H9 (cell line): Measurements from ENCODE around the gene DOCK1. TPM values are rescaled to one million over a fixed set of nuclear protein-coding genes. Genes with fewer than 3 reads are reported as not detected.

Experiments
- DNase-seq: peaks from one replicate; pipeline ENCODE4 v3.0.0-alpha.2; 2017
- H2AFZ ChIP-seq: one replicate; pipeline ENCODE4 v1.6.1; 2013; ENCODE audit warnings: mild to moderate bottlenecking, low read length, control low read depth, moderate library complexity
- H2AK5ac ChIP-seq: 2 replicates; pipeline ENCODE4 v1.6.1; 2013; ENCODE audit warnings: low read length, control low read depth, mixed read lengths; ENCODE audit not compliant: insufficient read length
- H2BK120ac ChIP-seq: one replicate; pipeline ENCODE4 v1.6.1; 2013; ENCODE audit warnings: low read depth, mild to moderate bottlenecking, low read length, control low read depth, inconsistent platforms; ENCODE audit not compliant: poor library complexity, severe bottlenecking
- H2BK12ac ChIP-seq: 2 replicates; pipeline ENCODE4 v1.6.1; 2013; ENCODE audit warnings: low read length, control low read depth, mixed read lengths, low read depth; ENCODE audit not compliant: insufficient read length
- H2BK15ac ChIP-seq: 2 replicates; pipeline ENCODE4 v1.6.1; 2013; ENCODE audit warnings: low read depth, low read length, control low read depth
- H2BK20ac ChIP-seq: one replicate; pipeline ENCODE4 v1.6.1; 2013; ENCODE audit warnings: low read depth, mild to moderate bottlenecking, low read length, control low read depth, inconsistent platforms; ENCODE audit not compliant: poor library complexity, severe bottlenecking
- H2BK5ac ChIP-seq: 2 replicates; pipeline ENCODE4 v1.6.1; 2013; ENCODE audit warnings: low read length, control low read depth, mixed read lengths; ENCODE audit not compliant: insufficient read length
- H3K14ac ChIP-seq: 2 replicates; pipeline ENCODE4 v1.6.1; 2013; ENCODE audit warnings: low read length, control low read depth; ENCODE audit not compliant: insufficient read depth
- H3K18ac ChIP-seq: 2 replicates; pipeline ENCODE4 v1.6.1; 2013; ENCODE audit warnings: low read depth, mild to moderate bottlenecking, mixed read lengths, low read length, control low read depth; ENCODE audit not compliant: insufficient read length
- H3K23ac ChIP-seq: 2 replicates; pipeline ENCODE4 v1.6.1; 2013; ENCODE audit warnings: low read length, control low read depth, mixed read lengths, low read depth; ENCODE audit not compliant: insufficient read length
- H3K23me2 ChIP-seq: 2 replicates; pipeline ENCODE4 v1.6.1; 2013; ENCODE audit warnings: low read depth, mild to moderate bottlenecking, mixed read lengths, low read length, control low read depth; ENCODE audit not compliant: insufficient read length, poor library complexity, severe bottlenecking
- H3K27ac ChIP-seq: 2 replicates; pipeline ENCODE4 v1.5.1; 2013; ENCODE audit warnings: low read length, control low read depth, mixed read lengths, low read depth; ENCODE audit not compliant: insufficient read length
- H3K27me3 ChIP-seq: 2 replicates; pipeline ENCODE4 v1.6.1; 2013; ENCODE audit warnings: low read length, control low read depth, inconsistent platforms; ENCODE audit not compliant: insufficient read depth
- H3K4ac ChIP-seq: 2 replicates; pipeline ENCODE4 v1.6.1; 2013; ENCODE audit warnings: low read depth, mild to moderate bottlenecking, control low read depth, inconsistent platforms, low read length, moderate library complexity
- H3K4me1 ChIP-seq: 2 replicates; pipeline ENCODE4 v1.6.1; 2013; ENCODE audit warnings: low read length, control low read depth, inconsistent platforms; ENCODE audit not compliant: insufficient read depth
- H3K4me2 ChIP-seq: 2 replicates; pipeline ENCODE4 v1.6.1; 2013; ENCODE audit warnings: low read length, control low read depth, mixed read lengths; ENCODE audit not compliant: insufficient read length, insufficient read depth
- H3K56ac ChIP-seq: 2 replicates; pipeline ENCODE4 v1.6.1; 2013; ENCODE audit warnings: low read depth, mild to moderate bottlenecking, mixed read lengths, low read length, control low read depth; ENCODE audit not compliant: insufficient read length
- H3K79me1 ChIP-seq: 2 replicates; pipeline ENCODE4 v1.6.1; 2013; ENCODE audit warnings: low read depth, mild to moderate bottlenecking, moderate library complexity, low read length, control low read depth, inconsistent platforms; ENCODE audit not compliant: insufficient read depth, poor library complexity, severe bottlenecking
- H3K79me2 ChIP-seq: 2 replicates; pipeline ENCODE4 v1.6.1; 2013; ENCODE audit warnings: low read length, control low read depth, inconsistent platforms; ENCODE audit not compliant: insufficient read depth
- H3K9ac ChIP-seq: 2 replicates; pipeline ENCODE4 v1.6.1; 2013; ENCODE audit warnings: low read length, control low read depth, mixed read lengths; ENCODE audit not compliant: insufficient read length; ENCODE audit errors: extremely low read depth
- H3K9me3 ChIP-seq: one replicate; pipeline ENCODE4 v1.6.1; 2013; ENCODE audit warnings: low read depth, low read length, inconsistent platforms; ENCODE audit not compliant: control insufficient read depth
- H3T11ph ChIP-seq: one replicate; pipeline ENCODE4 v1.6.1; 2013; ENCODE audit warnings: mild to moderate bottlenecking, low read length, control low read depth, inconsistent platforms
- H4K20me1 ChIP-seq: one replicate; pipeline ENCODE4 v1.6.1; 2013; ENCODE audit not compliant: control insufficient read depth, insufficient read length, insufficient read depth
- H4K5ac ChIP-seq: 2 replicates; pipeline ENCODE4 v1.6.1; 2013; ENCODE audit warnings: low read depth, mild to moderate bottlenecking, mixed read lengths, low read length, control low read depth; ENCODE audit not compliant: insufficient read length
- H4K8ac ChIP-seq: replicated peaks from 2 replicates; pipeline ENCODE4 v1.6.1; 2013; ENCODE audit warnings: low read length, control low read depth, mixed read lengths, low read depth; ENCODE audit not compliant: insufficient read length
- H4K91ac ChIP-seq: 2 replicates; pipeline ENCODE4 v1.6.1; 2013; ENCODE audit warnings: low read depth, mild to moderate bottlenecking, moderate library complexity, mixed read lengths, low read length, control low read depth; ENCODE audit not compliant: insufficient read length
- H3K27ac Mint-ChIP-seq, 3 experiments: 2 replicates in 2 of 3; 3 replicates in 1 of 3; pipeline ENCODE4 v1.8.0; 2020 to 2021; ENCODE audit warnings: mixed read lengths in 3 of 3, mild to moderate bottlenecking in 1 of 3, moderate library complexity in 1 of 3
- H3K27me3 Mint-ChIP-seq: 2 replicates; pipeline ENCODE4 v1.8.0; 2021; ENCODE audit warnings: low read depth, mild to moderate bottlenecking, moderate library complexity, mixed read lengths
- H3K36me3 Mint-ChIP-seq, 3 experiments: 2 replicates in 2 of 3; 3 replicates in 1 of 3; pipeline ENCODE4 v1.8.0; 2020 to 2021; ENCODE audit warnings: low read depth in 3 of 3, mixed read lengths in 3 of 3; ENCODE audit not compliant: insufficient read depth in 1 of 3
- H3K4me1 Mint-ChIP-seq, 2 experiments: 2 replicates each; pipeline ENCODE4 v1.8.0; 2020; ENCODE audit warnings: mixed read lengths in 2 of 2
- H3K4me3 Mint-ChIP-seq, 2 experiments: 2 replicates in 1 of 2; 3 replicates in 1 of 2; pipeline ENCODE4 v1.8.0; 2020 to 2021; ENCODE audit warnings: mild to moderate bottlenecking in 2 of 2, mixed read lengths in 2 of 2, moderate library complexity in 1 of 2
- H3K9me3 Mint-ChIP-seq, 2 experiments: 2 replicates in 1 of 2; 3 replicates in 1 of 2; pipeline ENCODE4 v1.8.0; 2020; ENCODE audit warnings: mild to moderate bottlenecking in 2 of 2, mixed read lengths in 2 of 2, moderate library complexity in 1 of 2
- CTCF ChIP-seq: fragments of 200-600 bp; sonication (generic); conservative IDR thresholded peaks from 3 replicates; pipeline ENCODE4 v1.8.0; 2021; ENCODE audit warnings: antibody characterized with exemption, mild to moderate bottlenecking
- WGBS: extraction: QIAGEN DNeasy Blood & Tissue Kit; methylation state at CpG from one replicate; pipeline ENCODE4 v1.1.7; 2013; ENCODE audit warnings: missing lambda C conversion rate, low lambda C conversion rate, mixed read lengths; ENCODE audit not compliant: insufficient read length; ENCODE audit errors: extremely low coverage; 5-methylcytosine and 5-hydroxymethylcytosine counted together
- total RNA-seq: library from RNA; stranded (reverse); gene quantifications from 2 replicates; pipeline ENCODE4 v1.2.1, GENCODE V29; 2021

DOCK1 gene
- total RNA-seq, 1 experiment from 2014 or later: 57.0 TPM

GRCh38 chr10:127161482-127161881 lies 256.3 kb downstream of the DOCK1 start:
- H3K27ac Mint-ChIP-seq: 0 out of 7 replicates have a peak overlapping the region, but pooled peaks of 1 of the 3 experiments have one; percentile 14

More at GRCh38 chr10:127161482-127161881, 256.3 kb downstream of the DOCK1 start:
- Mint-ChIP-seq H3K9me3 (no peaks in the 10 kb centered on the region), H3K36me3 (no peaks in the 10 kb centered on the region), H3K27me3 (no peaks in the 10 kb centered on the region), H3K4me1 (peaks cover 0 to 8% of the 10 kb centered on the region in 2 experiments; a peak in 2 of 4 replicates), H3K4me3 (no peak overlapping the region)
- Histone ChIP-seq H3K79me2 (no peaks in the 10 kb centered on the region), H3K18ac (no peak overlapping the region), H3K9ac (no peak overlapping the region), H3K56ac (no peak overlapping the region), H3K14ac (no peak overlapping the region), H3K23me2 (no peaks in the 10 kb centered on the region), H2BK120ac (no peak overlapping the region), H2BK5ac (no peak overlapping the region), H3K27ac (no peak overlapping the region), H2BK15ac (no peak overlapping the region), H2BK12ac (no peak overlapping the region), H3K4me1 (no peaks in the 10 kb centered on the region), H2BK20ac (no peak overlapping the region), H4K5ac (no peak overlapping the region), H4K91ac (no peak overlapping the region), H2AK5ac (no peak overlapping the region), H2AFZ (no peak overlapping the region), H3K27me3 (no peaks in the 10 kb centered on the region), H4K20me1 (no peaks in the 10 kb centered on the region), H3K4ac (no peak overlapping the region), H3T11ph (no peak overlapping the region), H3K23ac (no peak overlapping the region), H4K8ac (no peak overlapping the region), H3K9me3 (no peaks in the 10 kb centered on the region), H3K4me2 (no peak overlapping the region), H3K79me1 (no peaks in the 10 kb centered on the region)
- TF ChIP-seq CTCF: no peak
- no peak for DNase-seq
- WGBS: no CpG with 5 or more reads among the region's 5 CpGs
